Neuronal stem cell (in vitro differentiated cells): Measurements from ENCODE around the gene AMY2B.
"Not testable (repeated sequence)": the region's sequence is repeated elsewhere in the genome, so short reads cannot be mapped to it uniquely, and the experiment has no call there.

Experiments
- DNase-seq: peaks from one replicate; pipeline ENCODE4 v3.0.0-alpha.2; 2013; ENCODE audit warnings: low spot score
- H2AFZ ChIP-seq: one replicate; pipeline ENCODE4 v1.6.1; 2013; ENCODE audit warnings: mild to moderate bottlenecking, low read length, inconsistent platforms
- H2AK5ac ChIP-seq: 2 replicates; pipeline ENCODE4 v1.6.1; 2013; ENCODE audit warnings: low read depth, mild to moderate bottlenecking, inconsistent platforms, low read length, moderate library complexity, mixed read lengths
- H2BK120ac ChIP-seq: 2 replicates; pipeline ENCODE4 v1.6.1; 2013; ENCODE audit warnings: low read depth, mild to moderate bottlenecking, inconsistent platforms, low read length, moderate library complexity, mixed read lengths
- H2BK12ac ChIP-seq: one replicate; pipeline ENCODE4 v1.6.1; 2013; ENCODE audit warnings: low read length, inconsistent platforms
- H2BK15ac ChIP-seq: 2 replicates; pipeline ENCODE4 v1.6.1; 2013; ENCODE audit warnings: mild to moderate bottlenecking, low read length, inconsistent platforms, mixed read lengths
- H2BK5ac ChIP-seq: one replicate; pipeline ENCODE4 v1.6.1; 2013; ENCODE audit warnings: inconsistent platforms, mild to moderate bottlenecking, low read length, moderate library complexity
- H3K14ac ChIP-seq: one replicate; pipeline ENCODE4 v1.6.1; 2013; ENCODE audit warnings: low read length, inconsistent platforms
- H3K18ac ChIP-seq: 2 replicates; pipeline ENCODE4 v1.6.1; 2013; ENCODE audit warnings: low read length, inconsistent platforms
- H3K23ac ChIP-seq: 2 replicates; pipeline ENCODE4 v1.6.1; 2013; ENCODE audit warnings: low read depth, mild to moderate bottlenecking, mixed read lengths, low read length, inconsistent platforms; ENCODE audit not compliant: poor library complexity
- H3K27ac ChIP-seq: replicated peaks from 3 replicates; pipeline ENCODE4 v1.5.1; 2013; ENCODE audit warnings: low read length, inconsistent platforms
- H3K27me3 ChIP-seq, 3 experiments: 2 replicates each; pipeline ENCODE4 v1.6.1; 2013; ENCODE audit warnings: low read length in 3 of 3, mild to moderate bottlenecking in 2 of 3, inconsistent platforms in 1 of 3, low read depth in 1 of 3, mixed read lengths in 1 of 3, moderate library complexity in 1 of 3; ENCODE audit not compliant: control insufficient read depth in 3 of 3, insufficient read depth in 3 of 3
- H3K36me3 ChIP-seq, 2 donors: replicated peaks in 1 of 2; 2 replicates each; pipeline ENCODE4 v1.6.1; 2013; ENCODE audit warnings: low read length in 2 of 2; ENCODE audit not compliant: control insufficient read depth in 2 of 2, insufficient read depth in 2 of 2
- H3K4ac ChIP-seq: 2 replicates; pipeline ENCODE4 v1.6.1; 2013; ENCODE audit warnings: inconsistent platforms, mild to moderate bottlenecking, low read length, moderate library complexity
- H3K4me1 ChIP-seq, 2 donors: 1 replicate in 1 of 2; 2 replicates in 1 of 2; pipeline ENCODE4 v1.6.1; 2013; ENCODE audit warnings: low read length in 2 of 2, low read depth in 1 of 2; ENCODE audit not compliant: control insufficient read depth in 2 of 2, insufficient read depth in 1 of 2
- H3K4me2 ChIP-seq: one replicate; pipeline ENCODE4 v1.6.1; 2013; ENCODE audit warnings: mild to moderate bottlenecking, low read length, inconsistent platforms; ENCODE audit not compliant: insufficient read depth, poor library complexity, severe bottlenecking
- H3K4me3 ChIP-seq, 2 donors: 2 replicates each; pipeline ENCODE4 v1.5.1; 2013; ENCODE audit warnings: low read length in 2 of 2, mild to moderate bottlenecking in 2 of 2, inconsistent platforms in 1 of 2, moderate library complexity in 1 of 2
- H3K79me1 ChIP-seq: one replicate; pipeline ENCODE4 v1.6.1; 2013; ENCODE audit warnings: low read depth, mild to moderate bottlenecking, inconsistent platforms, low read length, moderate library complexity
- H3K9ac ChIP-seq: one replicate; pipeline ENCODE4 v1.6.1; 2013; ENCODE audit warnings: mild to moderate bottlenecking, low read depth, low read length, inconsistent platforms; ENCODE audit not compliant: poor library complexity
- H3K9me3 ChIP-seq, 2 donors: replicated peaks in 1 of 2; 2 replicates each; pipeline versions ENCODE3 to v1.6.1; 2013; ENCODE audit warnings: low read length in 2 of 2, mild to moderate bottlenecking in 2 of 2, inconsistent platforms in 1 of 2, low read depth in 1 of 2, mixed read lengths in 1 of 2, moderate library complexity in 1 of 2; ENCODE audit not compliant: control insufficient read depth in 2 of 2, insufficient read depth in 1 of 2
- H4K8ac ChIP-seq: one replicate; pipeline ENCODE4 v1.6.1; 2013; ENCODE audit warnings: low read depth, mild to moderate bottlenecking, inconsistent platforms, low read length, moderate library complexity
- H4K91ac ChIP-seq: one replicate; pipeline ENCODE4 v1.6.1; 2013; ENCODE audit warnings: low read length, low read depth, mild to moderate bottlenecking, inconsistent platforms; ENCODE audit not compliant: poor library complexity
- WGBS, 2 donors: extraction: QIAGEN DNeasy Blood & Tissue Kit; methylation state at CpG; one replicate each; pipeline ENCODE4 v1.1.7; 2013; ENCODE audit warnings: missing lambda C conversion rate in 2 of 2, mixed read lengths in 1 of 2; ENCODE audit not compliant: insufficient read length in 2 of 2, insufficient replicate concordance in 1 of 2; ENCODE audit errors: extremely low coverage in 2 of 2; 5-methylcytosine and 5-hydroxymethylcytosine counted together

The AMY2B gene

DNA sequence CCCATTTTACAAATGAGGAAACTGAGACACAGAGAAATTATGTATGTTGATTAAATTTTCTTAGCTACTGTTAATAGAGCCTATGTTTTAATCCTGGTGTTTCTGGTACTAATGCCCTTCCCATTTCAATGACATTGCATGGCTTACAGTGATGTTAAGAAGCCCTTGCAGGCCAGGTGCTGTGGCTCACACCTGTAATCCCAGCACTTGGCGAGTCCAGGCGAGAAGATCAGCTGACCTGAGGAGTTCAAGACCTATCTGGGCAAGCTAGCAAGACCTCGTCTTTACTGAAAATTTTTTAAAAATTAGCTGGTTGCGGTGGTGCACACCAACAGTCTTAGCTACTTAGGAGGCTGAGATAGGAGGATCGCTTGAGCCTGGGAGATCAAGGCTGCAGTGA lies 5.4 kb downstream of the AMY2B start:
- not testable (repeated sequence) for H4K91ac ChIP-seq, H3K4me1 ChIP-seq, H3K23ac ChIP-seq, H2AK5ac ChIP-seq, H3K14ac ChIP-seq, H3K79me1 ChIP-seq, H2BK5ac ChIP-seq, H2AFZ ChIP-seq, H2BK12ac ChIP-seq, H3K9me3 ChIP-seq, H3K27ac ChIP-seq, H2BK15ac ChIP-seq, H3K27me3 ChIP-seq, DNase-seq, H4K8ac ChIP-seq, H2BK120ac ChIP-seq, H3K4me2 ChIP-seq, H3K4ac ChIP-seq, H3K4me3 ChIP-seq, H3K36me3 ChIP-seq, H3K18ac ChIP-seq, H3K9ac ChIP-seq
- no CpG with 5 or more reads among the region's 5 CpGs for WGBS, 2 donors

DNA sequence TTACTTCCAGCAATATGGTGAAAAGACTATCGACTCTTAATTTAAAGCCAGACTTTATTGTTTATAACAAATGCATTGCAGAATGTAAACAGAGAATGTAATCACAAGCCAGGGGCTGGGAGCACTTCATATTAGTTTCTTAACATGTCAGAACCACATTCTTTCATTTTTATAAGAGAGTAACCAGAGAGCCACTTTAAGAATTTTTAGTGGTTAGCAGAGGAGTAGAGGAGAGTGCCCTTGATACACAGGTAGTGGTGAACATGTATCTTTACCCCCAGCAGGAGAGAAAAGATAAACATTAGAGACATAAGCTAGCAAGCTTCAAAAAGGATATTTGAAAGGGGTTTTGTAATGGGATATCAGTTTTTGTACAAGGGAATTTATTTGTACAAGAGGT lies 11.1 kb downstream of the AMY2B start:
- H4K8ac ChIP-seq, result no peak overlapping the region
- no peak for DNase-seq
- no CpG with 5 or more reads among the region's 1 CpG for WGBS, 2 donors
- H3K9me3 ChIP-seq, result peaks cover 0 to under 1% of the 10 kb centered on the region in 2 donors
- no peak overlapping the region for H4K91ac ChIP-seq
- H2AFZ ChIP-seq, result no peak overlapping the region
- no peak overlapping the region for H2BK12ac ChIP-seq
- H3K9ac ChIP-seq, result no peak overlapping the region
- no peak overlapping the region for H3K23ac ChIP-seq
- H2AK5ac ChIP-seq, result no peak overlapping the region
- no peaks in the 10 kb centered on the region for H3K27me3 ChIP-seq
- H3K18ac ChIP-seq, result no peak overlapping the region
- H2BK120ac ChIP-seq, result no peak overlapping the region
- H2BK15ac ChIP-seq, result no peak overlapping the region
- no peak overlapping the region for H3K14ac ChIP-seq
- no peak overlapping the region for H3K4ac ChIP-seq
- H3K79me1 ChIP-seq, result no peaks in the 10 kb centered on the region
- H2BK5ac ChIP-seq, result no peak overlapping the region
- no peak overlapping the region for H3K27ac ChIP-seq
- no peaks in the 10 kb centered on the region for H3K36me3 ChIP-seq
- H3K4me1 ChIP-seq, result no peaks in the 10 kb centered on the region
- no peak overlapping the region for H3K4me3 ChIP-seq
- H3K4me2 ChIP-seq, result no peak overlapping the region

DNA sequence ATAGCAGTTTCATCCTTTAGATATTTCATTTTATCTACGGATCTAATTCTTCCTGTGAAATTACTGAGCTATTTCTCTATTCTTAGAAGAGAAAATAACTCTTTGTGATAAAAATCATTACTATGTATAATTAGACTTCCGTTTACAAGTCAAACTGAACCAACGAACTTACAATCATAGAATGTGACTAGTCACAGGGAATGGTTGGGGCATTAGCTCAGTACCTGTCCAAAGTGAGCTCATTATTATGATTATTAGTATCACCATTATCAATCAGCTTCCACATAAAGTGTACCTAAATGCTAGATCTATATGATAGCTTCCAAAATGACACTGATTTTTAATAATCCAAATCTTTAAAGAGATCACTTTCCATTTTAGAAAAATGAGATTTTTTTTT lies 12.5 kb downstream of the AMY2B start:
- Histone ChIP-seq H3K27ac (no peak overlapping the region), H3K4ac (no peak overlapping the region), H4K8ac (no peak overlapping the region), H2BK15ac (no peak overlapping the region), H2BK120ac (no peak overlapping the region), H2BK12ac (no peak overlapping the region), H3K4me3 (no peak overlapping the region), H3K9me3 (peaks cover 0 to 4% of the 10 kb centered on the region in 2 donors), H3K9ac (no peak overlapping the region), H3K23ac (no peak overlapping the region), H3K27me3 (no peaks in the 10 kb centered on the region), H2AFZ (no peak overlapping the region), H2AK5ac (no peak overlapping the region), H3K36me3 (no peaks in the 10 kb centered on the region), H3K4me2 (no peak overlapping the region), H4K91ac (no peak overlapping the region), H3K18ac (no peak overlapping the region), H3K79me1 (no peaks in the 10 kb centered on the region), H3K14ac (no peak overlapping the region), H2BK5ac (no peak overlapping the region), H3K4me1 (no peaks in the 10 kb centered on the region)
- no CpG with 5 or more reads among the region's 3 CpGs for WGBS, 2 donors
- no peak for DNase-seq

DNA sequence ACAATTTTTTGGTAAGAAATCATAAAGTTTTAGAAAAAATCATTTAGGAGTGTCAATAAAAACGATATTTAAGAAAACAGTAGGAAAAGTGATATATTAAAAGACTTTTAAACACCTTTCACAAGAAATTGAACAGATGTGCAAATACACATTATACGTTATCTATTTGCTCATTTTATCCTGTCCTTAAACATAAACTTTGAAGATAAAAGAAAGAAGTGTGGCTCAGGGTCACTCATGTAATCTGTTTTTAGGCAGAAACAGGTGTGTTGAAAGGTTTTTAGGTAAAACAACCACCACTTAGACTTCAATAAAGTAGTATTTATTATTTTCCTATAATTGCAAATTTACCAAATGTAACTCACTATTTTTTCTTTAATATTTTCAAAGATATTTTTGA lies 13.1 kb downstream of the AMY2B start:
- Histone ChIP-seq H3K14ac (no peak overlapping the region), H3K4me2 (no peak overlapping the region), H3K23ac (no peak overlapping the region), H3K27ac (no peak overlapping the region), H2AK5ac (no peak overlapping the region), H3K36me3 (no peaks in the 10 kb centered on the region), H2BK120ac (no peak overlapping the region), H2BK5ac (no peak overlapping the region), H3K4me1 (no peaks in the 10 kb centered on the region), H3K4ac (no peak overlapping the region), H2BK15ac (no peak overlapping the region), H3K27me3 (no peaks in the 10 kb centered on the region), H3K79me1 (no peaks in the 10 kb centered on the region), H3K4me3 (no peak overlapping the region), H3K9ac (no peak overlapping the region), H3K9me3 (peaks cover 0 to 4% of the 10 kb centered on the region in 2 donors), H2AFZ (no peak overlapping the region), H3K18ac (no peak overlapping the region), H4K8ac (no peak overlapping the region), H2BK12ac (no peak overlapping the region), H4K91ac (no peak overlapping the region)
- no peak for DNase-seq
- WGBS, 2 donors, result no CpG with 5 or more reads among the region's 2 CpGs
